ENCODE measurements around the gene GNL3L.
"Not testable (repeated sequence)": the region's sequence is repeated elsewhere in the genome, so short reads cannot be mapped to it uniquely, and the experiment has no call there.

The GNL3L gene, protein sequence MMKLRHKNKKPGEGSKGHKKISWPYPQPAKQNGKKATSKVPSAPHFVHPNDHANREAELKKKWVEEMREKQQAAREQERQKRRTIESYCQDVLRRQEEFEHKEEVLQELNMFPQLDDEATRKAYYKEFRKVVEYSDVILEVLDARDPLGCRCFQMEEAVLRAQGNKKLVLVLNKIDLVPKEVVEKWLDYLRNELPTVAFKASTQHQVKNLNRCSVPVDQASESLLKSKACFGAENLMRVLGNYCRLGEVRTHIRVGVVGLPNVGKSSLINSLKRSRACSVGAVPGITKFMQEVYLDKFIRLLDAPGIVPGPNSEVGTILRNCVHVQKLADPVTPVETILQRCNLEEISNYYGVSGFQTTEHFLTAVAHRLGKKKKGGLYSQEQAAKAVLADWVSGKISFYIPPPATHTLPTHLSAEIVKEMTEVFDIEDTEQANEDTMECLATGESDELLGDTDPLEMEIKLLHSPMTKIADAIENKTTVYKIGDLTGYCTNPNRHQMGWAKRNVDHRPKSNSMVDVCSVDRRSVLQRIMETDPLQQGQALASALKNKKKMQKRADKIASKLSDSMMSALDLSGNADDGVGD

DNA sequence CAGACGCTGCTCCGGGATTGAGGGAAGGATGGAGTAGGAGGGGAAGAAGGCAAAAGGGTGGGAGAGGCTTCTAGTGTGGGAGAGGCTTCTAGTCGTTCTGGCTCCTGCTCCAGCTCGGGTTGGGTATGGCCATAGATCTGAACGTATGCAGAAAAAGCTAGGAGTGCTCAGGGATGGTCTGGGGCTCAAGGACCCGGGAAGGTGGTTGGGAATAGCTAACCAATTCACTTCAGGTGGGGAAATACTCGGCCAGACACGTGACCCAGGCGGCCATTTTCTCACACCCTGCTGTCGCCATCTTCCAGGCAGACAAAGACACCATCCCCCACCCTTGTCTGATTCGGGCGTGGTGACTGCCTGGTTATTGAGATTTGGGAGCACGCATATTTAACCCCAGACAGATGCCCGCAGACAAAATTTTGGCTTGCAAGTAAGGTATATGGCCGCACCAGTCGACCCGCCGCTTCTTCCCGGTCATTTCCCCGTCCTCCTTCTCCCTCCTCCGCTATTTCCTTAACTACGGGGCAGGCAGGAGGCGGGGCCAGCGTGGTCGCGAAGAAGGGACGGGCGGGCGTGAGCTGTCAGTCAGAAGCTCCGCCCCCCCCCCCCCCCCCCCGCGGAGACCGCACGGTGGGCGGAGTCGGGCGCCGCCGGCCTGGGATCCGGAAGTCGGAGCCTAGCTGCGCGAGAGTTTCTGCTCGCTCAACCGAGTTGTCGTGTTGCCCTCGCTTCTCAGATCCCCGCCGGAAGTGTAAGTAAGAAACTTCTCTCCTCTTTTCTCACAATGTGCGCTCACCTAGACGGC is at the start of gene GNL3L:
TSS of gene GNL3L (plus strand) at position 668 of the 805 bp plus-strand sequence. CDS start 2,348 bp downstream, outside the sequence.
- peak within 1 kb of the TSS; percentile 85 for H3K4me3 ChIP-seq (ENCODE audit: control insufficient read depth, low read depth, low read length)
- peak; percentile 79 for DNase-seq (ENCODE audit: low read depth)
- TF ChIP-seq, protein P1, sequence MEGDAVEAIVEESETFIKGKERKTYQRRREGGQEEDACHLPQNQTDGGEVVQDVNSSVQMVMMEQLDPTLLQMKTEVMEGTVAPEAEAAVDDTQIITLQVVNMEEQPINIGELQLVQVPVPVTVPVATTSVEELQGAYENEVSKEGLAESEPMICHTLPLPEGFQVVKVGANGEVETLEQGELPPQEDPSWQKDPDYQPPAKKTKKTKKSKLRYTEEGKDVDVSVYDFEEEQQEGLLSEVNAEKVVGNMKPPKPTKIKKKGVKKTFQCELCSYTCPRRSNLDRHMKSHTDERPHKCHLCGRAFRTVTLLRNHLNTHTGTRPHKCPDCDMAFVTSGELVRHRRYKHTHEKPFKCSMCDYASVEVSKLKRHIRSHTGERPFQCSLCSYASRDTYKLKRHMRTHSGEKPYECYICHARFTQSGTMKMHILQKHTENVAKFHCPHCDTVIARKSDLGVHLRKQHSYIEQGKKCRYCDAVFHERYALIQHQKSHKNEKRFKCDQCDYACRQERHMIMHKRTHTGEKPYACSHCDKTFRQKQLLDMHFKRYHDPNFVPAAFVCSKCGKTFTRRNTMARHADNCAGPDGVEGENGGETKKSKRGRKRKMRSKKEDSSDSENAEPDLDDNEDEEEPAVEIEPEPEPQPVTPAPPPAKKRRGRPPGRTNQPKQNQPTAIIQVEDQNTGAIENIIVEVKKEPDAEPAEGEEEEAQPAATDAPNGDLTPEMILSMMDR (conservative IDR thresholded peaks at IDR 0.05; ENCODE audit: control insufficient read depth, insufficient read depth, low read depth, low read length) = no peak

- H3K4me3 ChIP-seq (ENCODE audit: control insufficient read depth, low read depth, low read length) = no peak overlapping the region
- DNase-seq (ENCODE audit: low read depth) = no peak
- TF ChIP-seq, protein P1 (conservative IDR thresholded peaks at IDR 0.05; ENCODE audit: control insufficient read depth, insufficient read depth, low read depth, low read length) = no peak
Observed at GRCh38 chrX:54482839-54483593, 47.0 kb upstream of the GNL3L start.

DNA sequence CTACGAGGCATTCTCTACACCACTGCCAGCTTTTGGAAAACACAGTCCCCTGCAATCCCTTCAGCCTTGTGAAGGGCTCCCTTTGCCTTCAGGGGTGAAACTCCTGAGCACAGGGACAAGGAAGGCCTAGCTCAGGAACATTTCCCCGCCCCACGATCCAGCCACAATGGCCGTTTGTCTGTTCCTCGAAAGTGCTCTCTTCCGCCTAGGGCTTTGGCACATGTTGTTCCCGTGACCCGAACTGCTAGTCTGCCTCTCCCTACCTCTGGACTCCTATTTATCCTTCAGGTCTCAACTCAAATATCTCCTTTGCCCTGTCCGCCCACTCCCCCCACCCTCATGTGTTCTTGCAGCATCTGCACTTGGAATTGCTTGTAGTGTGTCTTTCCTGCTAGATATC is 46.1 kb upstream of the GNL3L start:
- TF ChIP-seq, protein P1 (conservative IDR thresholded peaks at IDR 0.05; ENCODE audit: control insufficient read depth, insufficient read depth, low read depth, low read length) = no peak
- no peak overlapping the region for H3K4me3 ChIP-seq (ENCODE audit: control insufficient read depth, low read depth, low read length)
- no peak for DNase-seq (ENCODE audit: low read depth)

DNA sequence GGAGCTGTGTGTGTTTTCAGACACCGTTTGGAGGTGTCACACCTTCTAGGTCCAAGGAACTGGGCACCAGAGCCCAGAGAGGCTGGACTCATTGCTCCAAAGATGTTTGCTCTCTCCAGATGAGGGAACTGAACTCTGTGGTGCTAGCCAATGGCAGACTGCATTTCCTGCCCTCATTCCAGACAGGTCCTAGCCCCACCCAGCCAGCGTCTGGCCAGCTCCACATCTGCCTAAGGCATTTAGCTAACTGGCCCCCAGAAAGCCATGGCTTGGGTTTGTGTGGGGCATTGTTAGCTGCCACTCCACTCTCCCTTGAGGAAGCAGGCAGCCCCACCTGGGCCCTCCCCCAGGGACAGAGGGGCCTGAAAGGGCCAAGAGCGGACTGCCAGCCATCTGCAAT is 45.4 kb upstream of the GNL3L start:
- no peak for DNase-seq (ENCODE audit: low read depth)
- TF ChIP-seq, protein P1 (conservative IDR thresholded peaks at IDR 0.05; ENCODE audit: control insufficient read depth, insufficient read depth, low read depth, low read length) = no peak
- H3K4me3 ChIP-seq (ENCODE audit: control insufficient read depth, low read depth, low read length) = no peak overlapping the region

GRCh38 chrX:54489819-54490218 is 40.2 kb upstream of the GNL3L start:
- not testable (repeated sequence) for H3K4me3 ChIP-seq (ENCODE audit: control insufficient read depth, low read depth, low read length); DNase-seq (ENCODE audit: low read depth)

- peak; percentile 77 for DNase-seq (ENCODE audit: low read depth)
- TF ChIP-seq, protein P1 (conservative IDR thresholded peaks at IDR 0.05; ENCODE audit: control insufficient read depth, insufficient read depth, low read depth, low read length) = no peak
- H3K4me3 ChIP-seq (ENCODE audit: control insufficient read depth, low read depth, low read length) = no peak overlapping the region
Observed at GRCh38 chrX:54492340-54492739, 37.7 kb upstream of the GNL3L start.

Data from fibroblast of mammary gland (primary cell).